MM.1S (cell line): ENCODE data around the gene EIF3A.

Source experiments
- DNase-seq: peaks from one replicate; pipeline ENCODE4 v3.0.0-alpha.2; 2015
- H2AFZ ChIP-seq: fragments of 300-600 bp; sonication (generic); 2 replicates; pipeline ENCODE4 v1.6.0; 2016; ENCODE audit warnings: antibody characterized with exemption, low read length
- H3F3A ChIP-seq: fragments of 300-600 bp; sonication (generic); 2 replicates; pipeline ENCODE4 v1.6.1; 2016; ENCODE audit warnings: mild to moderate bottlenecking, antibody characterized with exemption, low read length, moderate library complexity, mixed read lengths; ENCODE audit not compliant: insufficient read depth
- H3K27ac ChIP-seq: fragments of 300-600 bp; sonication (generic); 2 replicates; pipeline ENCODE4 v1.5.1; 2016; ENCODE audit warnings: mild to moderate bottlenecking, low read length
- H3K27me3 ChIP-seq: fragments of 300-600 bp; sonication (generic); replicated peaks from 2 replicates; pipeline ENCODE4 v1.6.0; 2016; ENCODE audit warnings: low read length; ENCODE audit not compliant: insufficient read depth
- H3K36me3 ChIP-seq: fragments of 300-600 bp; sonication (generic); replicated peaks from 2 replicates; pipeline ENCODE4 v1.6.1; 2016; ENCODE audit warnings: mild to moderate bottlenecking, low read length, mixed read lengths; ENCODE audit not compliant: insufficient read depth
- H3K4me1 ChIP-seq: fragments of 300-600 bp; sonication (generic); 2 replicates; pipeline ENCODE4 v1.6.1; 2016; ENCODE audit warnings: low read length, mixed read lengths
- H3K4me2 ChIP-seq: fragments of 300-600 bp; sonication (generic); 2 replicates; pipeline ENCODE4 v1.6.0; 2016; ENCODE audit warnings: low read depth, low read length
- H3K4me3 ChIP-seq: fragments of 300-600 bp; sonication (generic); 2 replicates; pipeline ENCODE4 v1.5.1; 2016; ENCODE audit warnings: low read length, mixed read lengths
- H3K79me2 ChIP-seq: fragments of 300-600 bp; sonication (generic); 2 replicates; pipeline ENCODE4 v1.6.1; 2016; ENCODE audit warnings: mixed run types, low read length, mixed read lengths
- H3K9ac ChIP-seq: fragments of 300-600 bp; sonication (generic); 2 replicates; pipeline ENCODE4 v1.6.1; 2016; ENCODE audit warnings: low read length, mixed read lengths
- H3K9me2 ChIP-seq: fragments of 300-600 bp; sonication (generic); replicated peaks from 2 replicates; pipeline ENCODE4 v1.6.1; 2016; ENCODE audit warnings: mild to moderate bottlenecking, low read length, mixed read lengths; ENCODE audit not compliant: insufficient read depth
- H3K9me3 ChIP-seq: fragments of 300-600 bp; sonication (generic); replicated peaks from 2 replicates; pipeline ENCODE4 v1.6.1; 2016; ENCODE audit warnings: mild to moderate bottlenecking, low read length, mixed read lengths; ENCODE audit not compliant: insufficient read depth
- H4K20me1 ChIP-seq: fragments of 300-600 bp; sonication (generic); 2 replicates; pipeline ENCODE4 v1.6.1; 2016; ENCODE audit warnings: mild to moderate bottlenecking, low read length, moderate library complexity, mixed read lengths; ENCODE audit not compliant: insufficient read depth
- CTCF ChIP-seq: fragments of 300-600 bp; sonication (generic); IDR thresholded peaks from 2 replicates; pipeline ENCODE4 v1.5.1; 2016; ENCODE audit warnings: antibody characterized with exemption, low read length, mixed read lengths
- EZH2 ChIP-seq: fragments of 300-600 bp; sonication (generic); optimal IDR thresholded peaks from 2 replicates; pipeline ENCODE3; 2017; ENCODE audit warnings: low read depth, mild to moderate bottlenecking, antibody characterized with exemption, low read length, mixed read lengths
- EZH2phosphoT487 ChIP-seq: fragments of 300-600 bp; sonication (generic); IDR thresholded peaks from 2 replicates; pipeline ENCODE4 v1.6.1; 2018; ENCODE audit warnings: antibody characterized with exemption, low read length

EIF3A gene

GRCh38 chr10:118994321-118994720 lies 86.3 kb downstream of the EIF3A start:
- Histone ChIP-seq H3K27me3 (no peaks in the 10 kb centered on the region), H3K4me1 (no peaks in the 10 kb centered on the region), H3F3A (no peaks in the 10 kb centered on the region; the same call in 1 of the 2 replicates), H3K4me2 (no peak overlapping the region), H3K4me3 (no peak overlapping the region), H3K79me2 (no peaks in the 10 kb centered on the region), H3K9me3 (no peaks in the 10 kb centered on the region), H3K27ac (no peak overlapping the region), H3K36me3 (no peaks in the 10 kb centered on the region), H4K20me1 (no peaks in the 10 kb centered on the region), H3K9ac (no peak overlapping the region), H3K9me2 (no peaks in the 10 kb centered on the region), H2AFZ (no peak overlapping the region)
- no peak for DNase-seq
- TF ChIP-seq CTCF (no peak), EZH2 (no peak), EZH2phosphoT487 (no peak)

- Histone ChIP-seq H3K79me2 (no peaks in the 10 kb centered on the region), H3K4me3 (no peak overlapping the region), H3K9me3 (no peaks in the 10 kb centered on the region), H3F3A (no peaks in the 10 kb centered on the region; the same call in 1 of the 2 replicates), H2AFZ (no peak overlapping the region), H4K20me1 (no peaks in the 10 kb centered on the region), H3K27ac (no peak overlapping the region), H3K4me1 (peaks cover under 1% of the 10 kb centered on the region; the same call in 1 of the 2 replicates), H3K27me3 (no peaks in the 10 kb centered on the region), H3K36me3 (no peaks in the 10 kb centered on the region), H3K4me2 (no peak overlapping the region), H3K9ac (no peak overlapping the region), H3K9me2 (no peaks in the 10 kb centered on the region)
- no peak for TF ChIP-seq EZH2phosphoT487
- TF ChIP-seq EZH2 = no peak
- no peak for TF ChIP-seq CTCF
- no peak for DNase-seq
These were observed 87.4 kb downstream of the EIF3A start for GRCh38 chr10:118993214-118993613.

GRCh38 chr10:118992496-118992895 lies 88.1 kb downstream of the EIF3A start:
- H4K20me1 ChIP-seq = no peaks in the 10 kb centered on the region
- H3K27me3 ChIP-seq = no peaks in the 10 kb centered on the region
- H3K9ac ChIP-seq = no peak overlapping the region
- no peaks in the 10 kb centered on the region for H3K79me2 ChIP-seq
- no peaks in the 10 kb centered on the region for H3K9me2 ChIP-seq
- no peak for DNase-seq
- TF ChIP-seq EZH2 = no peak
- no peak for TF ChIP-seq EZH2phosphoT487
- no peak for TF ChIP-seq CTCF
- peaks cover 6% of the 10 kb centered on the region for H3K4me1 ChIP-seq
- no peak overlapping the region for H3K27ac ChIP-seq
- H3K9me3 ChIP-seq = no peaks in the 10 kb centered on the region
- no peak overlapping the region for H3K4me2 ChIP-seq
- H3K36me3 ChIP-seq = no peaks in the 10 kb centered on the region
- no peak overlapping the region for H2AFZ ChIP-seq
- no peak overlapping the region for H3K4me3 ChIP-seq
- H3F3A ChIP-seq = peaks cover 1% of the 10 kb centered on the region; the same call in 1 of the 2 replicates

- Histone ChIP-seq H3K4me3 (no peak overlapping the region), H3K4me2 (no peak overlapping the region), H3K36me3 (no peaks in the 10 kb centered on the region; the same call in 1 of the 2 replicates), H3K4me1 (peaks cover 16% of the 10 kb centered on the region), H3K9me2 (no peaks in the 10 kb centered on the region), H3K9ac (no peak overlapping the region), H2AFZ (no peak overlapping the region), H3K79me2 (no peaks in the 10 kb centered on the region), H3F3A (peaks cover 8% of the 10 kb centered on the region), H3K9me3 (no peaks in the 10 kb centered on the region), H3K27ac (no peak overlapping the region), H4K20me1 (no peaks in the 10 kb centered on the region), H3K27me3 (no peaks in the 10 kb centered on the region)
- TF ChIP-seq EZH2phosphoT487 = no peak
- no peak for TF ChIP-seq EZH2
- no peak for TF ChIP-seq CTCF
- DNase-seq = no peak
These were observed 90.3 kb downstream of the EIF3A start for GRCh38 chr10:118990326-118990725.
